B cell (primary cell): Measurements from ENCODE around the gene HSPH1. TPM values are rescaled to one million over a fixed set of nuclear protein-coding genes. Genes with fewer than 3 reads are reported as not detected.

ENCODE experiments used
- ATAC-seq: fragments of 200-7000 bp; cut with Tn5 transposase; one replicate; pipeline ENCODE4 v1.10.0; 2021; ENCODE audit warnings: low read depth, mild to moderate bottlenecking, moderate number of reproducible peaks, moderate library complexity
- CTCF ChIA-PET: fragments of 350-600 bp; sonication (Branson Sonifier 250); formaldehyde crosslinking; loops from one replicate; lab custom pipeline; 2021; ENCODE audit warnings: antibody characterized with exemption, inconsistent platforms; lab: Charles Lee
- POLR2A ChIA-PET: fragments of 350-600 bp; sonication (Branson Sonifier 250); formaldehyde crosslinking; loops from one replicate; lab custom pipeline; 2021; ENCODE audit warnings: antibody characterized with exemption; lab: Charles Lee
- DNase-seq: peaks from one replicate; pipeline ENCODE4 v3.0.0; 2013
- H2AFZ ChIP-seq: 2 replicates; pipeline ENCODE4 v1.6.1; 2012; ENCODE audit warnings: mild to moderate bottlenecking, low read depth, low read length; ENCODE audit not compliant: insufficient read depth, poor library complexity, severe bottlenecking
- H3K27ac ChIP-seq, 2 donors: 1 replicate in 1 of 2; 2 replicates in 1 of 2; pipeline ENCODE4 v1.5.1; 2012 to 2013; ENCODE audit warnings: low read length in 2 of 2, mild to moderate bottlenecking in 2 of 2, moderate library complexity in 1 of 2
- H3K27me3 ChIP-seq, 4 experiments: fragments of 200-600 bp in 1 of 4; sonication (generic) in 1 of 4; replicated peaks in 1 of 4; 1 replicate in 2 of 4; 2 replicates in 2 of 4; pipeline versions ENCODE4 v1.6.1 to v1.7.0; 2013 to 2016; ENCODE audit warnings: low read length in 3 of 4, mild to moderate bottlenecking in 2 of 4, mixed read lengths in 1 of 4, moderate library complexity in 1 of 4; ENCODE audit not compliant: insufficient read depth in 4 of 4, control insufficient read depth in 3 of 4; ENCODE audit errors: control extremely low read depth in 1 of 4
- H3K36me3 ChIP-seq, 2 experiments: replicated peaks in 1 of 2; 1 replicate in 1 of 2; 2 replicates in 1 of 2; pipeline versions ENCODE4 v1.6.1 to v1.7.1; 2013; ENCODE audit warnings: low read length in 1 of 2; ENCODE audit not compliant: insufficient read depth in 2 of 2, control insufficient read depth in 1 of 2; ENCODE audit errors: control extremely low read depth in 1 of 2, extremely low read depth in 1 of 2
- H3K4me1 ChIP-seq, 2 donors: fragments of 200-600 bp in 1 of 2; sonication (generic) in 1 of 2; 1 replicate in 1 of 2; 2 replicates in 1 of 2; pipeline versions ENCODE4 v1.5.1 to v1.6.1; 2013 to 2017; ENCODE audit warnings: low read length in 2 of 2; ENCODE audit not compliant: control insufficient read depth in 2 of 2, insufficient read depth in 2 of 2
- H3K4me2 ChIP-seq: replicated peaks from 2 replicates; pipeline ENCODE3; 2012; ENCODE audit warnings: mild to moderate bottlenecking, low read depth, low read length; ENCODE audit not compliant: poor library complexity, severe bottlenecking
- H3K4me3 ChIP-seq, 5 experiments: fragments of 200-600 bp in 1 of 5; sonication (generic) in 1 of 5; 1 replicate in 3 of 5; 2 replicates in 2 of 5; pipeline versions ENCODE4 v1.5.1 to v1.7.0; 2011 to 2016; ENCODE audit warnings: low read length in 4 of 5, mild to moderate bottlenecking in 4 of 5, low read depth in 2 of 5, control low read depth in 1 of 5, moderate library complexity in 1 of 5; ENCODE audit not compliant: insufficient read depth in 1 of 5; ENCODE audit errors: control extremely low read depth in 1 of 5, extremely low read depth in 1 of 5
- H3K79me2 ChIP-seq: fragments of 200-600 bp; sonication (generic); one replicate; pipeline ENCODE4 v1.6.0; 2016; ENCODE audit warnings: low read length; ENCODE audit not compliant: control insufficient read depth, insufficient read depth
- H3K9ac ChIP-seq: fragments of 200-600 bp; sonication (generic); 2 replicates; pipeline ENCODE4 v1.6.1; 2017; ENCODE audit warnings: mild to moderate bottlenecking, low read length, moderate library complexity
- H3K9me3 ChIP-seq, 3 donors: one replicate each; pipeline versions ENCODE4 v1.6.1 to v1.7.1; 2013; ENCODE audit warnings: low read length in 2 of 3; ENCODE audit not compliant: control insufficient read depth in 2 of 3, insufficient read depth in 1 of 3; ENCODE audit errors: control extremely low read depth in 1 of 3
- H4K20me1 ChIP-seq: 2 replicates; pipeline ENCODE4 v1.6.0; 2012; ENCODE audit warnings: mild to moderate bottlenecking, low read length; ENCODE audit not compliant: insufficient read depth, control insufficient read depth, poor library complexity, severe bottlenecking
- H3K27ac Mint-ChIP-seq: one replicate; pipeline ENCODE4 v1.8.0; 2021; ENCODE audit warnings: mixed read lengths
- H3K27me3 Mint-ChIP-seq: one replicate; pipeline ENCODE4 v1.8.0; 2021; ENCODE audit warnings: mixed read lengths
- H3K4me1 Mint-ChIP-seq: one replicate; pipeline ENCODE4 v1.8.0; 2021; ENCODE audit warnings: mixed read lengths
- H3K4me3 Mint-ChIP-seq: one replicate; pipeline ENCODE4 v1.8.0; 2021; ENCODE audit warnings: mixed read lengths
- H3K9me3 Mint-ChIP-seq: one replicate; pipeline ENCODE4 v1.8.0; 2022; ENCODE audit warnings: mixed read lengths; ENCODE audit not compliant: insufficient read depth
- CTCF ChIP-seq: fragments of 200-600 bp; IDR thresholded peaks from one replicate; pipeline ENCODE4 v1.8.0; 2022; ENCODE audit warnings: antibody characterized with exemption, mild to moderate bottlenecking
- EZH2 ChIP-seq: IDR thresholded peaks from 2 replicates; pipeline ENCODE4 v1.6.1; 2012; ENCODE audit warnings: borderline replicate concordance, low read depth, mild to moderate bottlenecking, moderate library complexity, low read length; ENCODE audit not compliant: insufficient read depth, poor library complexity, severe bottlenecking
- WGBS: methylation state at CpG from one replicate; pipeline ENCODE4 v1.1.5; 2013; ENCODE audit warnings: missing lambda C conversion rate; ENCODE audit not compliant: insufficient coverage; 5-methylcytosine and 5-hydroxymethylcytosine counted together
- intact Hi-C: fragments of 100-400 bp; cut with micrococcal nuclease; formaldehyde crosslinking; loops from one replicate; pipeline ENCODE4 v1.10.0; 2022
- polyA plus RNA-seq: library from polyadenylated mRNA; depleted of rRNA; stranded (reverse); fragments of >200 nt; gene quantifications from 2 replicates; pipeline ENCODE4 v1.2.3, GENCODE V29; 2012
- total RNA-seq, 2 donors: library from RNA; stranded (reverse); fragments of 120-200 nt in 1 of 2; gene quantifications; 1 replicate in 1 of 2; 2 replicates in 1 of 2; pipeline versions ENCODE4 v1.2.3 to v1.2.4, GENCODE V29; 2013 to 2022

The HSPH1 gene
- total and polyA plus RNA-seq, 2 donors (not counting 1 experiment from before 2014, with no cell fraction given): 15.4 to 56.4 TPM

- POLR2A ChIA-PET: no interaction called here
- no peak overlapping the region for H3K4me2 ChIP-seq
- WGBS: 100% methylated on average over 1 of the region's 3 CpGs
- no peak overlapping the region for H3K27ac ChIP-seq
- H3K27me3 Mint-ChIP-seq: peaks cover 17% of the 10 kb centered on the region
- no peaks in the 10 kb centered on the region for H3K36me3 ChIP-seq
- H3K9me3 Mint-ChIP-seq: no peaks in the 10 kb centered on the region
- intact Hi-C loops: no loop called here
- TF ChIP-seq CTCF (no peak), EZH2 (no peak)
- no peak overlapping the region for H3K27ac Mint-ChIP-seq
- H3K4me3 ChIP-seq: no peak overlapping the region
- H3K4me1 ChIP-seq: no peaks in the 10 kb centered on the region
- H3K4me1 Mint-ChIP-seq: no peaks in the 10 kb centered on the region
- no peak overlapping the region for H2AFZ ChIP-seq
- no peak overlapping the region for H3K4me3 Mint-ChIP-seq
- no peaks in the 10 kb centered on the region for H3K79me2 ChIP-seq
- H3K9me3 ChIP-seq: no peaks in the 10 kb centered on the region
- no peak for ATAC-seq
- CTCF ChIA-PET: interaction anchor here (1.2 kb wide), 1 partner anchor 61 kb away, joined by 3 read pairs; no protein-coding TSS in a partner anchor
- no peaks in the 10 kb centered on the region for H4K20me1 ChIP-seq
- DNase-seq: no peak
- no peak overlapping the region for H3K9ac ChIP-seq
- H3K27me3 ChIP-seq: peaks cover 0 to 7% (median 0%) of the 10 kb centered on the region in 4 experiments
Observed at GRCh38 chr13:31105856-31106255, 55.8 kb downstream of the HSPH1 start.

DNA sequence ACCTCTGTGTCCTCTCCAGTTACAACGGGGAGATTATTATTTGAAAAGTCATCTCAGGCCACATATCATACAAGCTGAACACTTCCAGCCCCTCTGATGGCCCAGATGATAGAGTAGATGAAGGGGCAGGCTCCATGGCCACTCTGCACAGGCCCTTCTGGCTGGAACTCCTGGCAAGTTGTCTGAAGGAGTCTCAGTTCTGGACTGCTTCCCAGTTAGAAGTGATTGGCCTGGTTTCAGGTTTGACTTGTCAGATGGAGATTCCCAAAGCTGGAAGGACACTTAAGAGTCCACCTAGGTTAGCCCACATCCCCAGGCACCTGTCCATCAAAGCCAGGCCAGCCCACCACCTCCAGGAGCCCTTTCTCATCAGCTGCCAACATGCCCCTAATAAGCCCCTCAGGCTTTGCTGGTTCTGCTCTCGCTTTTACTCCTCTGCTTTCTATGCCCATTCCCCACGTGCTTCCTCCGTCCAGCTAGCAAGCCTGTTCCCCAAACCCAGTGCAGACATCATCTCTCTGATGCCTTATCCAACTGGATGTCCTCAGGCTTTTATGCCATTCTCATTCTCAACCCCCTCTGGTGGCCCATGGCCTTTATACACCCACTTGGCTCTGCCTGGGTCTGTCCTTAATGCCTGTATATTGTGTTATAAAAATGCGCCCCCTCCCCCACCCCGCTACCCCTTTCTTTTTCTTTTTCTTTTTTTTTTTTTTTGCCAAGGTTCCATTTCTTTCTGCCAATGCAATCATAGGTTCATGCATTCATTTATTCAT, 56.5 kb downstream of the HSPH1 start:
- Histone ChIP-seq H3K27ac (no peak overlapping the region), H3K9me3 (no peaks in the 10 kb centered on the region), H3K27me3 (peaks cover 0 to 5% (median 0%) of the 10 kb centered on the region in 4 experiments), H3K9ac (no peak overlapping the region), H3K4me2 (no peak overlapping the region), H3K4me1 (no peaks in the 10 kb centered on the region), H3K4me3 (no peak overlapping the region), H4K20me1 (no peaks in the 10 kb centered on the region), H3K79me2 (no peaks in the 10 kb centered on the region), H2AFZ (no peak overlapping the region), H3K36me3 (no peaks in the 10 kb centered on the region)
- Mint-ChIP-seq H3K9me3 (no peaks in the 10 kb centered on the region), H3K27me3 (peaks cover 19% of the 10 kb centered on the region), H3K4me1 (no peaks in the 10 kb centered on the region), H3K4me3 (no peak overlapping the region), H3K27ac (no peak overlapping the region)
- no peak for TF ChIP-seq CTCF
- TF ChIP-seq EZH2: no peak
- 100% methylated on average over 3 of the region's 6 CpGs for WGBS
- POLR2A ChIA-PET: no interaction called here
- DNase-seq (no peak), ATAC-seq (no peak)
- intact Hi-C loops: no loop called here
- CTCF ChIA-PET: interaction anchor here (1.2 kb wide), 1 partner anchor 61 kb away, joined by 3 read pairs; no protein-coding TSS in a partner anchor
